GM21723 (cell line): Measurements from ENCODE around the gene TRIM46.
"Not testable (repeated sequence)": the region's sequence is repeated elsewhere in the genome, so short reads cannot be mapped to it uniquely, and the experiment has no call there.

Experiments used
- ATAC-seq: cut with Tn5 transposase; IDR thresholded peaks from one replicate; pipeline ENCODE4 v1.9.1; 2021; ENCODE audit warnings: mild to moderate bottlenecking, moderate library complexity; ENCODE audit not compliant: unreplicated experiment

Gene TRIM46

DNA sequence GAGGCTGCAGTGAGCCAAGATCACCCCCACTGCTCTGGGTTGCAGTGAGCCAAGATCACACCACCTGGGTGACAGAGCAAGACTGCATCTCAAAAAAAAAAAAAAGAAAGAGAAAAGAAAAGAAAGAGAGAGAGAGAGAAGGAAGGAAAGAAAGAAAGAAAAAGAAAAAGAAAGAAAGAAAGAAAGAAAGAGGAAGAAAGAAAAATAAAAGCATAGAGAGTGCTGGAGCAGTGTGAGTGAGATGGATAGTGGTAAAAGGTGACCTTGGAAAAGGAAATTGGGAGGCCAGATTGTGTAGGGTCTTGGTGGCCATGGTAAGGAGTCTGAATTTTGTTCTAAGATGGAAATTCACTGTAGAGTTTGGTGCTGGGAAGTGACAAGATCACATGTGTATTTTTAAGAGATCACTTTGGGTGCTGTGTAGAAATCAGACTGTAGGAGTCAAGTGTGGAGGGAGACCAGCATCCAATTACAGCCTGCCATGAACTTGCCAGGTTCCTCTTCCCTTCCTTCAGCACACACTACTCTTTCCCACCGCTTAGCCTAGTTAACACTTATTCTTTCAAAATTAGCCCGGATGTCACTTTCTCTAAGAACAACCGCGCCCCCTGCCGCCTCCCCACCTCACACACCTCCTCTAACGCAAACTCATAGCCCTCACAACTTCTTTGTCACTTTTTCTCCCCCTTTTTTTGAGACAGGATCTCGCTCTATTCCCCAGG, 52.7 kb downstream of the TRIM46 start:
- no peak for ATAC-seq

DNA sequence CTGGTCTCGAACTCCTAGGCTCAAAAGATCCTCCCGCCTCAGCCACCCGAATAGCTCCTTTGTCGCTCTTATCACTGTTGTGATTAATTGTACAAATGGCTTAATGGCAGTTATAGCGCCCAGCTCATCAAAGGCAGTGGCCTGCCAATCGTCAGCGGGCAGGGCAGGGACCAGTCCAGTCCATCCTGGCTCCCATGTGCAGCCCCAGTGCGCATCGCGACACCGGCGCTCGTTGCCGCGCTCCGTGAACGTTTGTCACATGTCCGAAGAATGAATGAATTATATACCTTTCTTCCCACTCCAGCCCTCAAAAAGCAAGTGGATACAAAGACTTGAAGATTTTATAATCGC, 53.2 kb downstream of the TRIM46 start:
- no peak for ATAC-seq

DNA sequence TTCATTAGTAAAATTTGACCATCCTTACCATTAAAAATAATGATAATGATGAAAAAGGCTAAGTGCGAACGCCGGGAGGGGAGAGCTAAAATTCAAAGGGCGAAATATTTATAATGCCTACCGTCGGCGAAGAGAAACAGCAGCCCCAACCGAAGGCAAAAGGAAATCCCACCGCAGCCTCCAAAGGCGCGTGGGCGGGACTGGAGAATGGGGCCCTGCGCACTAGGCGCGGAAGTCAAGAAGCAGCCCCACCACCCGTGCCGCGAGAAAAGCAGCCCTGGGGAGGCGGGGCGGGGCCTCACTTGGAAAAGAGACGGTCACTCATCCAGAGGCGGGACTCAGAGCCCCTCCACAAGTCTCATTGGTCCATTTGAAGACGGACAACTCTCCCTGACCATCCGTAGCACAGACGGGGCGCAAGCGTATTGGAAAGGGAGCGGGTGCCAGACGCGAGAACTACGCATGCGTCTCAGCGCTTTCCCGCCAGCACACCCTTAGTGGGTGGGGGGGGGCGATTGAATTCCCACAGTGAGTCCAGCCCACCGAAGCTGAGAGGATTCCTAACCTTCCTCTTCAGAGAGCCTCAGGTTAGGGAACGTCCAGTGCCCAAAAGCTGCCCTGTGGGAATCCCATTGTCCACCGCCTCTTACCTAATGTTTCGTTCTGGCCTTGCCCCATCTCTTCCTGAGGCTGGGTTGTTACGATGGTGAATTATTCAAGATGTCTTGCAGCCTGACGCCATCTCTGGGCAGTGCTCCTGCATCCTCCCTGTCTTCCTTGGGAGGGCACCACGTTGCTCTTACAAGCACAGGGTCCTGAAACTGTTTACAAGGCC, 53.8 kb downstream of the TRIM46 start:
- ATAC-seq, result peak; percentile 88

GRCh38 chr1:155228096-155228427, 54.4 kb downstream of the TRIM46 start:
- ATAC-seq, result no peak

- not testable (repeated sequence) for ATAC-seq
Observed at GRCh38 chr1:155231302-155231701, 57.7 kb downstream of the TRIM46 start.

- not testable (repeated sequence) for ATAC-seq
Observed at GRCh38 chr1:155232001-155232978, 58.6 kb downstream of the TRIM46 start.

- ATAC-seq, result not testable (repeated sequence)
Observed at GRCh38 chr1:155233502-155233901, 59.9 kb downstream of the TRIM46 start.
